ENCODE data around the gene SECTM1. TPM values are rescaled to one million over a fixed set of nuclear protein-coding genes. Genes with fewer than 3 reads are reported as not detected.

Gene SECTM1
- total RNA-seq, 1 experiment from 2014 or later, result 10.4 TPM

GRCh38 chr17:82276938-82277337 is 56.6 kb downstream of the SECTM1 start:
- BruUV-seq (replicated peaks), result no TSS peak
- H3K27me3 Mint-ChIP-seq (ENCODE audit: unreplicated experiment), result no peaks in the 10 kb centered on the region
- peaks cover 69% of the 10 kb centered on the region for H3K4me1 Mint-ChIP-seq (ENCODE audit: low read depth, unreplicated experiment)
- H3K27ac Mint-ChIP-seq (ENCODE audit: unreplicated experiment), result peak overlapping the region; percentile 3
- TF ChIP-seq CTCF (IDR thresholded peaks at IDR 0.05; ENCODE audit: unreplicated experiment), result no peak
- DNase-seq, result peak; percentile 35
- CTCF ChIA-PET, result no interaction called here
- H3K36me3 Mint-ChIP-seq (ENCODE audit: insufficient read depth, unreplicated experiment), result peaks cover 35% of the 10 kb centered on the region
- intact Hi-C loops (cut with micrococcal nuclease; ENCODE audit: unreplicated experiment), result no loop called here
- no peaks in the 10 kb centered on the region for H3K9me3 Mint-ChIP-seq (ENCODE audit: low read depth, unreplicated experiment)
- peak overlapping the region; percentile 11 for H3K4me3 Mint-ChIP-seq (ENCODE audit: low read depth, unreplicated experiment)

- Mint-ChIP-seq H3K9me3 (ENCODE audit: low read depth, unreplicated experiment) (no peaks in the 10 kb centered on the region), H3K27ac (ENCODE audit: unreplicated experiment) (peak overlapping the region; percentile 6), H3K27me3 (ENCODE audit: unreplicated experiment) (no peaks in the 10 kb centered on the region), H3K36me3 (ENCODE audit: insufficient read depth, unreplicated experiment) (peaks cover 42% of the 10 kb centered on the region), H3K4me1 (ENCODE audit: low read depth, unreplicated experiment) (peaks cover 62% of the 10 kb centered on the region), H3K4me3 (ENCODE audit: low read depth, unreplicated experiment) (no peak overlapping the region)
- BruUV-seq (replicated peaks), result no TSS peak
- intact Hi-C loops (cut with micrococcal nuclease; ENCODE audit: unreplicated experiment), result no loop called here
- CTCF ChIA-PET, result no interaction called here
- no peak for TF ChIP-seq CTCF (IDR thresholded peaks at IDR 0.05; ENCODE audit: unreplicated experiment)
- no peak for DNase-seq
Observed at GRCh38 chr17:82275326-82275725, 58.2 kb downstream of the SECTM1 start.

- no peaks in the 10 kb centered on the region for H3K9me3 Mint-ChIP-seq (ENCODE audit: low read depth, unreplicated experiment)
- H3K27ac Mint-ChIP-seq (ENCODE audit: unreplicated experiment), result peak overlapping the region; percentile 100
- H3K4me3 Mint-ChIP-seq (ENCODE audit: low read depth, unreplicated experiment), result peak overlapping the region; percentile 79
- peaks cover 49% of the 10 kb centered on the region for H3K36me3 Mint-ChIP-seq (ENCODE audit: insufficient read depth, unreplicated experiment)
- H3K27me3 Mint-ChIP-seq (ENCODE audit: unreplicated experiment), result no peaks in the 10 kb centered on the region
- H3K4me1 Mint-ChIP-seq (ENCODE audit: low read depth, unreplicated experiment), result peaks cover 71% of the 10 kb centered on the region
- intact Hi-C loops (cut with micrococcal nuclease; ENCODE audit: unreplicated experiment), result no loop called here
- CTCF ChIA-PET, result interaction anchor here (0.6 to 1.3 kb wide), 2 partner anchors 17 to 52 kb away, joined by 3 to 4 read pairs; no protein-coding TSS in a partner anchor
- TF ChIP-seq CTCF (IDR thresholded peaks at IDR 0.05; ENCODE audit: unreplicated experiment), result no peak
- BruUV-seq (replicated peaks), result no TSS peak
- DNase-seq, result no peak
Observed at GRCh38 chr17:82274134-82275020, 59.2 kb downstream of the SECTM1 start.

- TSS peak; percentile 45 for BruUV-seq (replicated peaks)
Observed at GRCh38 chr17:82273327-82274133, 60.0 kb downstream of the SECTM1 start, which contains the start of gene CSNK1D. Gene CSNK1D, minus strand, starts transcription at chr17:82273700. Its CDS starts 319 bp downstream, at chr17:82273381.

More at GRCh38 chr17:82273327-82274133, 60.0 kb downstream of the SECTM1 start, which contains the start of gene CSNK1D:
- no peak for TF ChIP-seq CTCF (IDR thresholded peaks at IDR 0.05; ENCODE audit: unreplicated experiment)
- Mint-ChIP-seq H3K4me1 (ENCODE audit: low read depth, unreplicated experiment) (peaks cover 72% of the 10 kb centered on the region), H3K4me3 (ENCODE audit: low read depth, unreplicated experiment) (peak within 1 kb of the TSS; percentile 79), H3K9me3 (ENCODE audit: low read depth, unreplicated experiment) (no peaks in the 10 kb centered on the region), H3K27ac (ENCODE audit: unreplicated experiment) (peak within 1 kb of the TSS; percentile 100), H3K27me3 (ENCODE audit: unreplicated experiment) (no peaks in the 10 kb centered on the region), H3K36me3 (ENCODE audit: insufficient read depth, unreplicated experiment) (peaks cover 58% of the 10 kb centered on the region)
- intact Hi-C loops (cut with micrococcal nuclease; ENCODE audit: unreplicated experiment), result no loop called here
- peak; percentile 92 for DNase-seq
- CTCF ChIA-PET, result interaction anchor here (0.6 to 1.3 kb wide), 2 partner anchors 18 to 965 kb away, joined by 3 to 4 read pairs; no protein-coding TSS in a partner anchor

Data from Calu3 (cell line).